SIG-M5 (cell line): ENCODE results near the gene FANCC.

ENCODE experiments used
- DNase-seq: peaks from one replicate; lab custom pipeline; 2025; lab: John Stamatoyannopoulos, UW

The FANCC gene

DNA sequence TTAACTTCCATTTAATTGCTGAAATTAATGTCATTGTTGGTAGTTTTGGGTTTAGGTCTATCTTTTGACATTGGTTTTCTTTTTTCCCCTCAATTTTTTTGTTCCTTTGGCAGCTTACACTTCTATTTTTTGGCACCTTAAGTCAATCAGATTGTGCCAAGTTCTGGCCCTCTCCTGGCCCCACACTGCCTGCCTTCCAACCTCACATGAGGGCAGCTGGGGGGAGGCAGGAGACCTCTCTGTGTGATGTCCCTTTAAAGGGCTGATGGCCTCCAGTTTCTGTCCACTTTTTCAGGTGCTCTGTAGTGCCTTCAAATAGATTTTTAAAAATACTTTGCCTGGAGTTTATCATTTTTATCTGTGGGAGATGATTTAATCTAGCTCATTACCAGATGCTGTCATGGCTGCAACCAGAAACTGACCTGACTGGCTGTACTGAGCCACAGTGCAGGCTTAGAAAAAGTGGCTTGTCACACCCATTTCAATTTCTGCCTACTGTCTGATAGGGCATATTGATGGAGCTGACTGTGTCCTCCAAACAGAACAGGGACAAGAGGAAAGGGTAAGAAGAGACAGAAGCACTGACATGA lies 196.6 kb downstream of the FANCC start:
- no peak for DNase-seq

DNA sequence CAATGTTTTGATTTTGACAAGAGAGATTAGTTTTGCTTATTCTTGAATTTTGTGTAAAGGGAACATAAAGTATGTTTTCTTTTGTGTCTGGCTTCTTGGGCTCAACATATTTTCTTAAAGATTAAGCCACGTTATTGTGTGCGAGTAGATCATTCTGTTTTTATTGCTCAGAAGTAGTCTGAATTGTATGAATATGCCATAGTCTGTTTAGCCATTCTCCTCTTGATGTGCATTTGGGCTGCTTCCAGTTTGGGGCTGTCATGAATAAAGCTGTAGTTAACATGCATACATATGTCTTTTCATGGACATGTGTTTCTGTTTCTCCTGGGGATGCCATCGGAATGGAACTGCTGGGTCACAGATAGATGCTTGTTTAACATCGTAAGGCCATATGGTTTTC lies 198.9 kb downstream of the FANCC start:
- DNase-seq, result no peak

- no peak for DNase-seq
Measured at GRCh38 chr9:95116808-95117204, 200.7 kb downstream of the FANCC start.

GRCh38 chr9:95116002-95116807 lies 201.3 kb downstream of the FANCC start:
- DNase-seq, result no peak

- DNase-seq, result no peak
Measured at GRCh38 chr9:95115104-95115503, 202.4 kb downstream of the FANCC start.

- no peak for DNase-seq
Measured at GRCh38 chr9:95112436-95113280, 204.9 kb downstream of the FANCC start.

DNA sequence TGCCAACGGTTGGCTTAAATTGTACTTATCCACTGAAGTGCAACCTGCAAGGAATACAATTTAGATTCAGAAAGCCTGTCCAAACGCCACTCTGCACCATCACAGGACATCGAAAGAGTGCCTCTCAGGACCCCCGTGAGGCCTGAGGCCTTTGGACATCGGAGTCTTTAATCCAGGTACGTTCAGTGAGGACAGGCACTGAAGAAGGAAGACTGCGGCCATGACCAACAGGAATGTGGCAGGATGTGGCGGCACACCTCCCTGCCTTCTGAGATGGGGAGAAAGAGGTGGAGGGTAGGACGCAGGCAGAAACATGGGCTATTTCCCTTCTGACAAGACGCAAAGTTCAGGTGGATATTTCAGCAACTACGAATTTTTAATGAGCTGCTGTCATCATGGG lies 205.8 kb downstream of the FANCC start:
- no peak for DNase-seq

DNA sequence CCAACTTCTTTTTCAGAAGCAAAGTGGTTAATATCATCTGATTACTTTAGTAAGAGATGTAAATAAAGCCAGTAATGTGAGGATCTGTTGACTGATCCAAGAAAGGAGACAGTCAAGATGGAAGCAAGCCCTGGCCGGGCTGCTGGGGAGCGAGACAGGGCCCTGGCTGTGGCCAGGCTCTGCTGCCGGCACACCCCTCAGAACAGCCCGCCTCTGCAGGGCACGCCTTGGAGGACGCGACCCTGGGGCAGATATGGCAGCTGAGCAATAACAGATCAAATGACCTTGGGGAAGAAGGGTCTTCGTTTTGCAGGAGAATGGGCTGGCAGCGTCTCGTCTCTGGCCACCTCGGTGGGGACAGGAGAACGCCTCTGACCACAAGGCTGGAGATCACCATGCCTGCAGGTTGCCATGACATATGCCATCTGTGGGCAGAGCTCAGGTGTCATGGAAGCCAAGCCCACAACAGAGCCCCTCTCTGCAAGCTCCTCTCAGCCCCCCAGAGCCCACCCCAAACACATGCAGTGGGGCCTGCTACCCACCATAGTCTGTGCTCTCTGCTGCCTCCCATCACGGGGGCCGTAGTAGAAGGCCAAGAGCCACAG lies 206.5 kb downstream of the FANCC start:
- no peak for DNase-seq

GRCh38 chr9:95109456-95109855 lies 208.1 kb downstream of the FANCC start:
- DNase-seq, result no peak

GRCh38 chr9:95108777-95109176 lies 208.7 kb downstream of the FANCC start:
- no peak for DNase-seq

GRCh38 chr9:95107976-95108375 lies 209.5 kb downstream of the FANCC start:
- DNase-seq, result no peak

DNA sequence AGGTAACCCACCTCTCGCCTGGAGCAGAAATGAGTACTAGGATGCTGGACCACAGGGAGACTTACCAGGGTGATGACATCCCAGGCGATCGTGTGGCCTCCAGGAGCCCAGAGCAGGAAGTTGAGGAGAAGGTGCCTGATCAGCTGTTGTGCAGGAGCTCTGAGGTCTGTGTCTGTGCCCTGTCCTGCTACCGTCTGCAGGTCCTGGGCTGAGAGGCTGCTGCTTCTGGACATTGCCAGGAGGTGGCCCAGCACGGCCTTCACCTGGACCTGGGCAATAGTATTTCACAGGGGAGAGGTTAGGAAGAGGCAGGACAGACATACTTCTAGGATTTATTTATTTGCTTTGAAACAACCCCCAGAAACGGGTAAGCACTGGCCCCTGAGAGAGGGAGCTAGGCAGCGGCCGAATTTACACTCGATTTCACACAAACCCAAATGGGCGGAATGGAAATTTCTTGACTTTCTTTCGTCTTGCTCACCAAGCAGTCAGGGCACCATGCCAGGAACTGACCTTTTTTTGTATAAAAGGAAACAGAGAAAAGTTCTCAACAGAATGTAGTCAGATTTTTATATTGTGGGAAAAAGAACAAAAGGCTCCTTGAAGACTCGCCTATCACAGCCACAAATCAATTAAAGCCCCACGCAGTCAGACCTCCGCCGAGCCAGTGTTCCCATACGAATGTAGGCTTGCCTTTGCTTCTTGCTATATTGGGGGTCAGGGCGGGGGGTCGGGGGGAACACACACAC lies 210.3 kb downstream of the FANCC start:
- no peak for DNase-seq

- no peak for DNase-seq
Measured at GRCh38 chr9:95105519-95106287, 211.8 kb downstream of the FANCC start.

- DNase-seq, result no peak
Measured at GRCh38 chr9:95104980-95105379, 212.5 kb downstream of the FANCC start.

DNA sequence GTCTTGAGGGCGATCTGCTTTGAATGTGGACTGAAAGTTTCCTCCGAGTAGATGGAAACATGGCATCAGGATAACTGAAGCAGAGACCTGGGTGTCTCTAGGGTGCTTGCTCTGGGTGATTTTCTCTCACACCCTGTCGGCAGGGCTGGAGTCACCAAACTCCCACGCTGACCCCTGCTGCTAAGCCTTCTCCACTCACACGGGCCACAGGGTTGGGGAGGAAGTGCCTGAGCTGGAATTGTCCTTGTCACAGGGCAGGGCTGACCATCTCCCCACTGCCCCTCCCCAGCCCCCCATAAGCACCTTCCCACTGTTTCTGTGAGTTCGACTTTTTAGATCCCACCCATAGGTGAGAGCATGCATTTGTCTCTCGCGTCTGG lies 212.9 kb downstream of the FANCC start:
- DNase-seq, result no peak

- no peak for DNase-seq
Measured at GRCh38 chr9:95103871-95104580, 213.5 kb downstream of the FANCC start.

DNA sequence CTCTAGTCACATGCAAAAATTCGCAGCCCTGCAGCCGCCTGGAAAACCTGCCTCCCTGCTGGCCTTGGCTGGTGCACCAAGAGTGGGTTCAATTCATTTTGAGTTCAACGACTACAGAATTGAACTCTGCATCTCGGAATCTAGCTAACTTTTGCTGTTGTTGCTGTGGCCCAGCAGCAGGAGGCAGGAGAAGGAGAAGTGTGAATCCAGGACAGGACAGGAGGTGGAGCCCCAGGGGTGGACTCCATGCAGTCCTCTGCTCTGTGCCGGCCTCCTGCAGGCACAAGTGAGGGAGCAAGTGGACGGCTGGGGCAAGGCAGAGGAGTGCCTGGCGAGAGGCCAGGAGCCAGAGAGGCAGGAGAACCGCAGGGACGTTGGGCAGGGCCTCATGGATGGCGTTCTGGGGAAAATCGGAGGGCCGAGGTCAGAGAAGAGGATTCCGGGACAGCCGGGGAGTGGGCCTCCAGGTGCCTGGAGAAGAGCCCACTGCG lies 214.2 kb downstream of the FANCC start:
- DNase-seq, result no peak

GRCh38 chr9:95102572-95102971 lies 214.9 kb downstream of the FANCC start:
- no peak for DNase-seq

DNA sequence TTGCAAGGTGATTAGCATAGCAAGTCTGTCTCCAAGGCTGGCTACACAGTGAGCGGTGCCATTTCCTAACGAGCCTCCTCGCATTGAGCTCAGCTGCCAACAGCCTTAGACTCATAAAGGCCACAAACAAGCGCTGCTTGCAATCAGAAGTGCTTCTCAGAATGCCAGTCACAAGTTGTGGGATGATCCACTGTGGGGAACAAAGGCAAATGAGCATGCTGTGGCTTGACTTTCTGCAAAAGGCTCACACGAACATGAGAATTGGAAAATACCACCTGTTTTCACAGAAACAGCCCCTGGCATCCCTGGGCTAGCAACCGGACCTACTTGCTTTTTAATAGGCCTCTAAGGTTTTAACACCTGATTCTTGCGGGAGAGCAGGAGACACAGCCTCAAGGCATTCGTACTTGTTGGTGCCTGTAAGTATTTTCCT lies 215.5 kb downstream of the FANCC start:
- DNase-seq, result no peak

DNA sequence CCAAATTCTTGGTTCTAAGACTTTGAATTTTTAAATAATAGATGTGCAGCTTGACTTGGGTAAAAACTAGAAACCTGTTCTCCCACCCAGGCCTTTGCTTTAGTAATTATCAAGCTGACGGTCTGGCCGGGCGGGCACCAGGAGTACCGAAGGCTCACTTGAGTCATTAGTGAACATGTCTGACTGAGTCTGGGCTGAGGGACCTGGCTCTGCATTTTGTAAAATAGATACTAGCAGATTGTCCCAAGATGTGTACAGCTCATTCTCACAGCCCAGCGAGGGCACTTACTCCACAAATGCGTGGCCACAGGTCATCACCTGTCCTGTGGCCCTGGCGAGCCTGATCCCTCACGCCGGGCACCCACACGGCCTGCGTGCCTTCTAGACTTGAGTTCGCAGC lies 216.2 kb downstream of the FANCC start:
- no peak for DNase-seq
